Measurements from ENCODE around the gene OR52B4.

DNA sequence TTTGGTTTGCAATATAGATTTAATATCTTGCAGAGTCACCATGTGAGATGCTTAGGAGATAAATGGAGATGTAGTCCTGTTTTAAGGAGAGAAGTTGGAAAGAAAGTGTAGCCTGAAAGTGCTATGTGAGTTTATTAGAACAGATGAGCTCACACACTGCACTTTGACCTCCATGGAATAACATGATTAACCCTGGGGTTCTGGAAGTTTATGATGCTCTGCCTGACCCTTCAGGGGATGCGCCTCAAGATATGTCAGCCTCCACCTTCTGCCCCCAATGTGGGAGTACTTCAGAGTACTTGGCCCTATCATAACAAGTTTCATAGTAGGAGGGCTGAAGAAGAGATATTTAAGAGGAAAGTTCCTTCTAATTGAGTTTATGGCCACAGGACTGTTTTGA is 48.6 kb upstream of the OR52B4 start:
- TF ChIP-seq POLR2AphosphoS5 (IDR thresholded peaks at IDR 0.05; ENCODE audit: low read depth, low read length) (no peak), TAF1 (IDR thresholded peaks at IDR 0.05; ENCODE audit: borderline replicate concordance, low read depth, low read length) (no peak), POLR2A (IDR thresholded peaks at IDR 0.05; ENCODE audit: low read depth, low read length) (no peak)
